Panc1 (cell line): Measurements from ENCODE around the gene CKAP5. TPM values are rescaled to one million over a fixed set of nuclear protein-coding genes. Genes with fewer than 3 reads are reported as not detected.

ENCODE experiments used
- ATAC-seq: fragments of 200-7000 bp; cut with Tn5 transposase; 2 replicates; pipeline ENCODE4 v1.9.1; 2020; ENCODE audit warnings: mild to moderate bottlenecking, moderate library complexity
- BruUV-seq: library from RNA; stranded (reverse); fragments of 400-500 nt; replicated peaks from 2 replicates; lab custom pipeline; 2021; lab: Mats Ljungman, UMichigan
- CTCF ChIA-PET: fragments of 300-600 bp; sonication (Branson Sonifier 250); formaldehyde crosslinking; loops from one replicate; lab custom pipeline; 2022; ENCODE audit warnings: antibody characterized with exemption; lab: Charles Lee
- POLR2A ChIA-PET: fragments of 300-600 bp; sonication (Branson Sonifier 250); formaldehyde crosslinking; loops from one replicate; lab custom pipeline; 2022; ENCODE audit warnings: antibody characterized with exemption; lab: Charles Lee
- DNase-seq: peaks from one replicate; pipeline ENCODE4 v3.0.0-alpha.2; 2010; ENCODE audit warnings: low read depth, low spot score
- H3K27ac ChIP-seq: 2 replicates; pipeline ENCODE4 v1.5.1; 2011; ENCODE audit warnings: mild to moderate bottlenecking, low read length, inconsistent platforms
- H3K27me3 ChIP-seq: fragments of 200-500 bp; sonication (Bioruptor generic); 2 replicates; pipeline ENCODE4 v1.6.0; 2014; ENCODE audit warnings: low read length, inconsistent platforms; ENCODE audit not compliant: control insufficient read depth, insufficient read depth
- H3K36me3 ChIP-seq: fragments of 200-500 bp; sonication (Bioruptor generic); 2 replicates; pipeline ENCODE4 v1.5.1; 2014; ENCODE audit warnings: inconsistent platforms, mild to moderate bottlenecking, low read length, moderate library complexity; ENCODE audit not compliant: control insufficient read depth, insufficient read depth
- H3K4me1 ChIP-seq: 2 replicates; pipeline ENCODE4 v1.5.1; 2011; ENCODE audit warnings: inconsistent platforms, mild to moderate bottlenecking, low read length, moderate library complexity; ENCODE audit not compliant: control insufficient read depth, insufficient read depth
- H3K4me3 ChIP-seq, 2 experiments: 2 replicates each; pipeline ENCODE4 v1.5.1; 2011 to 2012; ENCODE audit warnings: low read depth in 2 of 2, low read length in 2 of 2, mild to moderate bottlenecking in 2 of 2, inconsistent platforms in 1 of 2, moderate library complexity in 1 of 2
- H3K9me3 ChIP-seq: fragments of 200-500 bp; sonication (Bioruptor generic); 2 replicates; pipeline ENCODE4 v1.5.1; 2014; ENCODE audit warnings: low read depth, mild to moderate bottlenecking, inconsistent platforms, low read length, moderate library complexity; ENCODE audit not compliant: control insufficient read depth, insufficient read depth
- POLR2AphosphoS5 ChIP-seq: IDR thresholded peaks from 2 replicates; pipeline ENCODE4 v1.6.1; 2012; ENCODE audit warnings: mild to moderate bottlenecking, low read depth, low read length, moderate library complexity
- SIN3A ChIP-seq: IDR thresholded peaks from 2 replicates; pipeline ENCODE4 v1.6.1; 2012; ENCODE audit warnings: low read depth, mild to moderate bottlenecking, low read length, moderate library complexity, borderline replicate concordance; ENCODE audit not compliant: insufficient read depth
- TCF7L2 ChIP-seq: IDR thresholded peaks from 2 replicates; pipeline ENCODE4 v1.6.1; 2011; ENCODE audit warnings: mild to moderate bottlenecking, low read depth, low read length, inconsistent platforms
- in situ Hi-C: cut with HindIII; loops from 2 replicates; pipeline ENCODE4 v1.10.0; 2016; ENCODE audit warnings: low sequenced_read_pairs, low pct_unique_long_range_greater_than_20kb
- intact Hi-C: fragments of 100-400 bp; cut with micrococcal nuclease; formaldehyde crosslinking; loops from one replicate; pipeline ENCODE4 v1.10.0; 2022; ENCODE audit not compliant: unreplicated experiment
- total RNA-seq: library from RNA; stranded (reverse); gene quantifications from one replicate; pipeline ENCODE4 v1.2.1, GENCODE V29; 2021; ENCODE audit not compliant: unreplicated experiment
- TF ChIP-seq, protein P1 (sequence below), 2 experiments: IDR thresholded peaks; 2 replicates each; pipeline ENCODE4 v1.6.1; 2011 to 2012; ENCODE audit warnings: low read depth in 2 of 2, control low read depth in 1 of 2, low read length in 1 of 2, mild to moderate bottlenecking in 1 of 2, moderate library complexity in 1 of 2; ENCODE audit not compliant: insufficient read depth in 1 of 2
- TF ChIP-seq, protein P2 (sequence below): fragments of 450-650 bp; IDR thresholded peaks from 2 replicates; pipeline ENCODE4 v1.5.1; 2017; ENCODE audit warnings: mild to moderate bottlenecking

CKAP5 gene
- total RNA-seq, 1 experiment from 2014 or later, result 191 TPM

DNA sequence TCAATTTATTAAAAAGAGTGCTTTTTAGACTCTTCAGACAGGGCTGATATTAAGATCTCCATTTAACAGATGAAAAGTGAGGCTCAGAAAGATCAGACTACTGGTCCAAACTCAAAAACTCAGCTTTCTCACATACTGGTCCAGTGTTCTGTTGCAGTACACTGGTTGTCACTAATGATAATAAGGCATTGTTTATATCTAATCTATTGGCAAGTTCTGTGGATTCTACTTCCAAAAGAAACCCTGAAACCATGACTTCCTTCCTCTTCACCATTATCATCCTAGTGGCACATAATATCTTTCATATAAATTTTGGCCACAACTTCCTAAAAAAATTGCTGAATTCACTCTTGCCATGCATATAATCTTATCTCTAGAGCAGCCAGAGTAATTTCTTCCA, 90.1 kb downstream of the CKAP5 start:
- Histone ChIP-seq H3K27ac (no peak overlapping the region), H3K36me3 (peaks cover 50% of the 10 kb centered on the region), H3K4me3 (no peak overlapping the region), H3K27me3 (no peaks in the 10 kb centered on the region), H3K4me1 (no peaks in the 10 kb centered on the region), H3K9me3 (no peaks in the 10 kb centered on the region)
- POLR2A ChIA-PET, result no interaction called here
- in situ Hi-C loops (no loop called here), intact Hi-C loops (no loop called here)
- DNase-seq, result no peak
- TF ChIP-seq, protein P1, sequence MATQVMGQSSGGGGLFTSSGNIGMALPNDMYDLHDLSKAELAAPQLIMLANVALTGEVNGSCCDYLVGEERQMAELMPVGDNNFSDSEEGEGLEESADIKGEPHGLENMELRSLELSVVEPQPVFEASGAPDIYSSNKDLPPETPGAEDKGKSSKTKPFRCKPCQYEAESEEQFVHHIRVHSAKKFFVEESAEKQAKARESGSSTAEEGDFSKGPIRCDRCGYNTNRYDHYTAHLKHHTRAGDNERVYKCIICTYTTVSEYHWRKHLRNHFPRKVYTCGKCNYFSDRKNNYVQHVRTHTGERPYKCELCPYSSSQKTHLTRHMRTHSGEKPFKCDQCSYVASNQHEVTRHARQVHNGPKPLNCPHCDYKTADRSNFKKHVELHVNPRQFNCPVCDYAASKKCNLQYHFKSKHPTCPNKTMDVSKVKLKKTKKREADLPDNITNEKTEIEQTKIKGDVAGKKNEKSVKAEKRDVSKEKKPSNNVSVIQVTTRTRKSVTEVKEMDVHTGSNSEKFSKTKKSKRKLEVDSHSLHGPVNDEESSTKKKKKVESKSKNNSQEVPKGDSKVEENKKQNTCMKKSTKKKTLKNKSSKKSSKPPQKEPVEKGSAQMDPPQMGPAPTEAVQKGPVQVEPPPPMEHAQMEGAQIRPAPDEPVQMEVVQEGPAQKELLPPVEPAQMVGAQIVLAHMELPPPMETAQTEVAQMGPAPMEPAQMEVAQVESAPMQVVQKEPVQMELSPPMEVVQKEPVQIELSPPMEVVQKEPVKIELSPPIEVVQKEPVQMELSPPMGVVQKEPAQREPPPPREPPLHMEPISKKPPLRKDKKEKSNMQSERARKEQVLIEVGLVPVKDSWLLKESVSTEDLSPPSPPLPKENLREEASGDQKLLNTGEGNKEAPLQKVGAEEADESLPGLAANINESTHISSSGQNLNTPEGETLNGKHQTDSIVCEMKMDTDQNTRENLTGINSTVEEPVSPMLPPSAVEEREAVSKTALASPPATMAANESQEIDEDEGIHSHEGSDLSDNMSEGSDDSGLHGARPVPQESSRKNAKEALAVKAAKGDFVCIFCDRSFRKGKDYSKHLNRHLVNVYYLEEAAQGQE (IDR thresholded peaks at IDR 0.05; ENCODE audit: insufficient read depth in 1 of 2, low read depth in 2 of 2, low read length in 1 of 2), result no peak
- TF ChIP-seq, protein P2, sequence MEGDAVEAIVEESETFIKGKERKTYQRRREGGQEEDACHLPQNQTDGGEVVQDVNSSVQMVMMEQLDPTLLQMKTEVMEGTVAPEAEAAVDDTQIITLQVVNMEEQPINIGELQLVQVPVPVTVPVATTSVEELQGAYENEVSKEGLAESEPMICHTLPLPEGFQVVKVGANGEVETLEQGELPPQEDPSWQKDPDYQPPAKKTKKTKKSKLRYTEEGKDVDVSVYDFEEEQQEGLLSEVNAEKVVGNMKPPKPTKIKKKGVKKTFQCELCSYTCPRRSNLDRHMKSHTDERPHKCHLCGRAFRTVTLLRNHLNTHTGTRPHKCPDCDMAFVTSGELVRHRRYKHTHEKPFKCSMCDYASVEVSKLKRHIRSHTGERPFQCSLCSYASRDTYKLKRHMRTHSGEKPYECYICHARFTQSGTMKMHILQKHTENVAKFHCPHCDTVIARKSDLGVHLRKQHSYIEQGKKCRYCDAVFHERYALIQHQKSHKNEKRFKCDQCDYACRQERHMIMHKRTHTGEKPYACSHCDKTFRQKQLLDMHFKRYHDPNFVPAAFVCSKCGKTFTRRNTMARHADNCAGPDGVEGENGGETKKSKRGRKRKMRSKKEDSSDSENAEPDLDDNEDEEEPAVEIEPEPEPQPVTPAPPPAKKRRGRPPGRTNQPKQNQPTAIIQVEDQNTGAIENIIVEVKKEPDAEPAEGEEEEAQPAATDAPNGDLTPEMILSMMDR, result no peak
- TF ChIP-seq POLR2AphosphoS5, result no peak
- TF ChIP-seq TCF7L2, result no peak
- TF ChIP-seq SIN3A, result no peak
- BruUV-seq, result no TSS peak
- CTCF ChIA-PET, result no interaction called here
- no peak for ATAC-seq

DNA sequence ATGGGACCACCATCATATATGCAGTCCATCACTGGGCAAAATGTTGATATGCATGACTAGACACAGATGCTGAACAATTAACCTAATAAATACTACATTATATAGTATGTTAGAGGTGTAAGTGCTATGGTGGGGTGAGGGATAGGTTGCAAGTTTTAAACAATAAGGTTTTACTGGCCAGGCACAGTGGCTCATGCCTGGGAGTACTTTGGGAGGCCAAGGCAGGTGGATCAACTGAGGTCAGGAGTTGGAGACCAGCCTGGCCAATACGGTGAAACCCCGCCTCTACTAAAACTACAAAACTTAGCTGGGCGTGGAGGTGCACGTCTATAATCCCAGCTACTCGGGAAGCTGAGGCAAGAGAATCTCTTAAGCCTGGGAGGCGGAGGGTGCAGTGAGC, 98.9 kb downstream of the CKAP5 start:
- ATAC-seq, result no peak
- intact Hi-C loops, result no loop called here
- TF ChIP-seq, protein P1 (IDR thresholded peaks at IDR 0.05; ENCODE audit: insufficient read depth in 1 of 2, low read depth in 2 of 2, low read length in 1 of 2), result no peak
- TF ChIP-seq SIN3A, result no peak
- TF ChIP-seq, protein P2, result no peak
- TF ChIP-seq POLR2AphosphoS5, result no peak
- TF ChIP-seq TCF7L2, result no peak

More for the DNA sequence above, 98.9 kb downstream of the CKAP5 start:
- no TSS peak for BruUV-seq
- peaks cover 55% of the 10 kb centered on the region for H3K36me3 ChIP-seq
- DNase-seq, result no peak
- in situ Hi-C loops, result no loop called here
- H3K4me3 ChIP-seq, result no peak overlapping the region
- H3K27me3 ChIP-seq, result no peaks in the 10 kb centered on the region
- H3K9me3 ChIP-seq, result no peaks in the 10 kb centered on the region
- H3K27ac ChIP-seq, result no peak overlapping the region
- ChIA-PET CTCF (interaction anchor here (0.5 kb wide), 1 partner anchor 9 kb away, joined by 4 read pairs; no protein-coding TSS in a partner anchor), POLR2A (no interaction called here)
- no peaks in the 10 kb centered on the region for H3K4me1 ChIP-seq
